Measurements from ENCODE around the gene IQCC. TPM values are rescaled to one million over a fixed set of nuclear protein-coding genes. Genes with fewer than 3 reads are reported as not detected.

Gene IQCC
- total RNA-seq, 1 experiment from 2014 or later: 4.9 TPM

GRCh38 chr1:32221581-32221979 lies 16.1 kb downstream of the IQCC start:
- Histone ChIP-seq H3K9me3 (ENCODE audit: insufficient read depth, low read depth) (no peaks in the 10 kb centered on the region), H3F3A (ENCODE audit: insufficient read depth, low read depth) (peaks cover 24% of the 10 kb centered on the region; the same call in 1 of the 2 replicates), H3K27ac (0 out of 2 replicates have a peak overlapping the region, but pooled peaks have one; percentile 59), H3K79me2 (ENCODE audit: low read depth) (peaks cover 46% of the 10 kb centered on the region), H3K36me3 (ENCODE audit: low read depth) (peaks cover 30% of the 10 kb centered on the region), H3K4me2 (peak overlapping the region; percentile 99), H3K27me3 (ENCODE audit: insufficient read depth, low read depth) (no peaks in the 10 kb centered on the region), H3K4me3 (peak overlapping the region; percentile 85), H4K20me1 (ENCODE audit: insufficient read depth) (no peaks in the 10 kb centered on the region; the same call in 1 of the 2 replicates), H2AFZ (peak overlapping the region; percentile 81), H3K4me1 (replicated peaks; ENCODE audit: insufficient read depth) (peaks cover 25% of the 10 kb centered on the region), H3K9me2 (ENCODE audit: insufficient read depth) (no peaks in the 10 kb centered on the region)
- no TSS peak for BruUV-seq (replicated peaks)
- TF ChIP-seq EZH2 (IDR thresholded peaks at IDR 0.05; ENCODE audit: low read depth): no peak
- no peak for TF ChIP-seq CTCF (conservative IDR thresholded peaks at IDR 0.05)
- no peak for DNase-seq
- intact Hi-C loops (cut with micrococcal nuclease; ENCODE audit: unreplicated experiment): loop anchor here (10.0 kb wide), 1 partner anchor 173 kb away; the partner anchor contains the start of gene BSDC1
- ChIA-PET CTCF (interaction anchor here (1.0 kb wide), 1 partner anchor 180 kb away, joined by 3 read pairs; no protein-coding TSS in a partner anchor), POLR2A (ENCODE audit: unreplicated experiment) (no interaction called here)

- intact Hi-C loops (cut with micrococcal nuclease; ENCODE audit: unreplicated experiment): loop anchor here (10.0 kb wide), 1 partner anchor 173 kb away; the partner anchor contains the start of gene BSDC1
- no peak for TF ChIP-seq CTCF (conservative IDR thresholded peaks at IDR 0.05)
- no peak for TF ChIP-seq EZH2 (IDR thresholded peaks at IDR 0.05; ENCODE audit: low read depth)
- H3K4me2 ChIP-seq: peak within 1 kb of the TSS; percentile 99
- H3K4me3 ChIP-seq: peak within 1 kb of the TSS; percentile 85
- no peaks in the 10 kb centered on the region; the same call in 1 of the 2 replicates for H4K20me1 ChIP-seq (ENCODE audit: insufficient read depth)
- H2AFZ ChIP-seq: peak within 1 kb of the TSS; percentile 81
- no peaks in the 10 kb centered on the region for H3K9me3 ChIP-seq (ENCODE audit: insufficient read depth, low read depth)
- no peaks in the 10 kb centered on the region for H3K9me2 ChIP-seq (ENCODE audit: insufficient read depth)
- peak within 1 kb of the TSS; percentile 59 for H3K27ac ChIP-seq
- CTCF ChIA-PET: no interaction called here
- H3K79me2 ChIP-seq (ENCODE audit: low read depth): peaks cover 46% of the 10 kb centered on the region
- no peaks in the 10 kb centered on the region for H3K27me3 ChIP-seq (ENCODE audit: insufficient read depth, low read depth)
- DNase-seq: peak; percentile 87 to 88
- H3K4me1 ChIP-seq (replicated peaks; ENCODE audit: insufficient read depth): peaks cover 25% of the 10 kb centered on the region
- peaks cover 29% of the 10 kb centered on the region for H3K36me3 ChIP-seq (ENCODE audit: low read depth)
- H3F3A ChIP-seq (ENCODE audit: insufficient read depth, low read depth): peaks cover 21% of the 10 kb centered on the region; the same call in 1 of the 2 replicates
- POLR2A ChIA-PET (ENCODE audit: unreplicated experiment): interaction anchor here (0.5 kb wide), 1 partner anchor 93 kb away, joined by 6 read pairs; no protein-coding TSS in a partner anchor
- no TSS peak for BruUV-seq (replicated peaks)
Measured at GRCh38 chr1:32221980-32222755, 16.7 kb downstream of the IQCC start, which contains the start of the genes EIF3I and TMEM234. TSS of gene EIF3I (plus strand) at chr1:32222407. CDS start at chr1:32222442, 35 bp downstream. TSS of gene TMEM234 (minus strand) at chr1:32222353. CDS start at chr1:32222322, 31 bp downstream.

GRCh38 chr1:32223683-32224082 lies 18.2 kb downstream of the IQCC start:
- Histone ChIP-seq H2AFZ (no peak overlapping the region), H3K4me3 (peak overlapping the region; percentile 85; the same call in 1 of the 2 replicates), H3K27me3 (ENCODE audit: insufficient read depth, low read depth) (no peaks in the 10 kb centered on the region), H4K20me1 (ENCODE audit: insufficient read depth) (peaks cover 7% of the 10 kb centered on the region; the same call in 1 of the 2 replicates), H3F3A (ENCODE audit: insufficient read depth, low read depth) (peaks cover 35% of the 10 kb centered on the region; the same call in 1 of the 2 replicates), H3K4me1 (replicated peaks; ENCODE audit: insufficient read depth) (peaks cover 25% of the 10 kb centered on the region), H3K9me2 (ENCODE audit: insufficient read depth) (no peaks in the 10 kb centered on the region), H3K79me2 (ENCODE audit: low read depth) (peaks cover 46% of the 10 kb centered on the region), H3K9me3 (ENCODE audit: insufficient read depth, low read depth) (no peaks in the 10 kb centered on the region), H3K27ac (no peak overlapping the region), H3K36me3 (ENCODE audit: low read depth) (peaks cover 38% of the 10 kb centered on the region), H3K4me2 (peak overlapping the region; percentile 99)
- POLR2A ChIA-PET (ENCODE audit: unreplicated experiment): interaction anchor here (0.8 kb wide), 1 partner anchor 30 kb away, joined by 7 read pairs; no protein-coding TSS in a partner anchor
- DNase-seq: no peak
- intact Hi-C loops (cut with micrococcal nuclease; ENCODE audit: unreplicated experiment): loop anchor here (10.0 kb wide), 1 partner anchor 171 kb away; the partner anchor contains the start of gene BSDC1
- CTCF ChIA-PET: no interaction called here
- TF ChIP-seq EZH2 (IDR thresholded peaks at IDR 0.05; ENCODE audit: low read depth) (no peak), CTCF (conservative IDR thresholded peaks at IDR 0.05) (no peak)
- no TSS peak for BruUV-seq (replicated peaks)

All from PC-9 (cell line).